A673 (cell line): ENCODE data around the gene TMC1. TPM values are rescaled to one million over a fixed set of nuclear protein-coding genes. Genes with fewer than 3 reads are reported as not detected.

Experiments
- BruUV-seq: library from RNA; stranded (reverse); fragments of 400-500 nt; replicated peaks from 2 replicates; lab custom pipeline; 2021; lab: Mats Ljungman, UMichigan
- CTCF ChIA-PET: fragments of 300-600 bp; sonication (Branson Sonifier 250); formaldehyde crosslinking; loops from one replicate; lab custom pipeline; 2022; ENCODE audit warnings: antibody characterized with exemption; lab: Charles Lee
- POLR2A ChIA-PET: fragments of 300-600 bp; sonication (Branson Sonifier 250); formaldehyde crosslinking; loops from one replicate; lab custom pipeline; 2022; ENCODE audit warnings: antibody characterized with exemption; ENCODE audit not compliant: low non-redundant PET; lab: Charles Lee
- DNase-seq: peaks from one replicate; pipeline ENCODE4 v3.0.0-alpha.2; 2015; ENCODE audit warnings: low spot score
- H3K27ac ChIP-seq: fragments of 200-600 bp; sonication (generic); 2 replicates; pipeline ENCODE4 v1.5.1; 2016; ENCODE audit warnings: mixed run types, low read depth, mild to moderate bottlenecking, mixed read lengths, antibody characterized with exemption, low read length; ENCODE audit not compliant: poor library complexity, severe bottlenecking
- H3K27me3 ChIP-seq: fragments of 200-600 bp; sonication (generic); replicated peaks from 2 replicates; pipeline ENCODE4 v1.6.1; 2017; ENCODE audit warnings: mixed run types, low read depth, mild to moderate bottlenecking, mixed read lengths, antibody characterized with exemption, low read length; ENCODE audit not compliant: insufficient read depth, poor library complexity
- H3K36me3 ChIP-seq: fragments of 200-600 bp; sonication (generic); 2 replicates; pipeline ENCODE4 v1.6.1; 2016; ENCODE audit warnings: mixed run types, mild to moderate bottlenecking, mixed read lengths, antibody characterized with exemption, low read length; ENCODE audit not compliant: insufficient read depth, poor library complexity, severe bottlenecking
- H3K4me1 ChIP-seq: fragments of 200-600 bp; sonication (generic); 2 replicates; pipeline ENCODE4 v1.6.1; 2017; ENCODE audit warnings: mixed run types, mild to moderate bottlenecking, mixed read lengths, antibody characterized with exemption, low read length; ENCODE audit not compliant: insufficient read depth, poor library complexity, severe bottlenecking
- H3K4me3 ChIP-seq: fragments of 200-600 bp; sonication (generic); 2 replicates; pipeline ENCODE4 v1.5.1; 2016; ENCODE audit warnings: low read depth, mixed run types, mild to moderate bottlenecking, mixed read lengths, low read length; ENCODE audit not compliant: poor library complexity, severe bottlenecking
- H3K9me3 ChIP-seq: fragments of 200-600 bp; sonication (generic); 2 replicates; pipeline ENCODE4 v1.6.1; 2016; ENCODE audit warnings: mixed run types, low read depth, mild to moderate bottlenecking, mixed read lengths, antibody characterized with exemption, low read length; ENCODE audit not compliant: poor library complexity, severe bottlenecking
- EZH2 ChIP-seq: fragments of 200-600 bp; sonication (generic); IDR thresholded peaks from 2 replicates; pipeline ENCODE4 v1.6.1; 2017; ENCODE audit warnings: borderline replicate concordance, low read depth, mild to moderate bottlenecking, mixed read lengths, antibody characterized with exemption, low read length; ENCODE audit not compliant: poor library complexity, severe bottlenecking
- intact Hi-C: fragments of 100-400 bp; cut with micrococcal nuclease; formaldehyde crosslinking; loops from one replicate; pipeline ENCODE4 v1.10.0; 2022; ENCODE audit not compliant: unreplicated experiment
- total RNA-seq: library from RNA; stranded (reverse); gene quantifications from 2 replicates; pipeline ENCODE4 v1.2.3, GENCODE V29; 2021
- TF ChIP-seq, protein P1 (sequence below): fragments of 300-800, 200-600 bp; sonication (generic); conservative IDR thresholded peaks from 2 replicates; pipeline ENCODE4 v1.5.1; 2017; ENCODE audit warnings: low read depth, mild to moderate bottlenecking, antibody characterized with exemption, low read length, moderate library complexity, mixed read lengths

TMC1 gene
- total RNA-seq, 1 experiment from 2014 or later, result 0.75 TPM

DNA sequence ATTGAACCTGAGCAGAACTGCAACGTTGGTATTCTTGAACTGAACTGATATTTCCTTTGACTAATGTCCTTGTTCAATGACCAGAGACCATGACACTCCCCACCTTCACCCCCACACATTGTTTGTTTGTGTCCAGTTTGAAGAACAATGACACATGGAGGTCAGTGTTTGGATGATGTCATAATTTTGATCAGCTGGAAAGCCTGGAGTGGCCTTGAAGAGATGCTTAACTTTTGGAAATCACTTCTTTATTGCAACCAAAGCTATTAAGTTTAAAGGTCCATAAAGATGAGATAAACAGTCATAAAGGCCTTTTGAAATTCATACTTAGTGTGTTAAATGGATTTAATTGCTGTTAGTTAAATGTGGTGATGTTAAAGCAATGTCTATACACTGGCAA, 92.7 kb downstream of the TMC1 start:
- CTCF ChIA-PET, result no interaction called here

DNA sequence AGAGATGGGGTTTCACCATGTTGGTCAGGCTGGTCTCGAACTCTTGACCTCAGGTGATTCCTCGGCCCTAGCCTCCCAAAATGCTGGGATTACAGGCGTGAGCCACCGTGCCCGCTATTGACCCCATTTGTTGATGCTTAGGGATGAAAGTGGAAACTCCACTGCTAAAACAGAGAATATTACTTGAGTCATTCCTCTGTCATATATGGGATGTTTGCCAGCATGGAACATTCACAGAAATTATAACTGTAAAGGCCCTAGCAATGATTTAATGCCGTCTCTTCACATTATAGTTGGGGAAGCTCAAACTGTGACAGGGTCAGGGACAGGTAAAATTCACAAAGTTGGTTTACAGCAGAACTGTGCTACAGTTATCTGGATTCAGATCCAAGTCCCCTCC, 94.5 kb downstream of the TMC1 start:
- CTCF ChIA-PET, result no interaction called here
- no peak for DNase-seq
- H3K9me3 ChIP-seq, result no peaks in the 10 kb centered on the region
- POLR2A ChIA-PET, result no interaction called here
- no peak for TF ChIP-seq EZH2
- TF ChIP-seq, protein P1, sequence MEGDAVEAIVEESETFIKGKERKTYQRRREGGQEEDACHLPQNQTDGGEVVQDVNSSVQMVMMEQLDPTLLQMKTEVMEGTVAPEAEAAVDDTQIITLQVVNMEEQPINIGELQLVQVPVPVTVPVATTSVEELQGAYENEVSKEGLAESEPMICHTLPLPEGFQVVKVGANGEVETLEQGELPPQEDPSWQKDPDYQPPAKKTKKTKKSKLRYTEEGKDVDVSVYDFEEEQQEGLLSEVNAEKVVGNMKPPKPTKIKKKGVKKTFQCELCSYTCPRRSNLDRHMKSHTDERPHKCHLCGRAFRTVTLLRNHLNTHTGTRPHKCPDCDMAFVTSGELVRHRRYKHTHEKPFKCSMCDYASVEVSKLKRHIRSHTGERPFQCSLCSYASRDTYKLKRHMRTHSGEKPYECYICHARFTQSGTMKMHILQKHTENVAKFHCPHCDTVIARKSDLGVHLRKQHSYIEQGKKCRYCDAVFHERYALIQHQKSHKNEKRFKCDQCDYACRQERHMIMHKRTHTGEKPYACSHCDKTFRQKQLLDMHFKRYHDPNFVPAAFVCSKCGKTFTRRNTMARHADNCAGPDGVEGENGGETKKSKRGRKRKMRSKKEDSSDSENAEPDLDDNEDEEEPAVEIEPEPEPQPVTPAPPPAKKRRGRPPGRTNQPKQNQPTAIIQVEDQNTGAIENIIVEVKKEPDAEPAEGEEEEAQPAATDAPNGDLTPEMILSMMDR, result no peak
- no TSS peak for BruUV-seq
- no peaks in the 10 kb centered on the region for H3K27me3 ChIP-seq
- intact Hi-C loops, result no loop called here
- no peaks in the 10 kb centered on the region for H3K36me3 ChIP-seq
- no peaks in the 10 kb centered on the region for H3K4me1 ChIP-seq
- H3K27ac ChIP-seq, result no peak overlapping the region
- no peak overlapping the region for H3K4me3 ChIP-seq

More for the DNA sequence above, 92.7 kb downstream of the TMC1 start:
- H3K27ac ChIP-seq, result no peak overlapping the region
- H3K4me1 ChIP-seq, result no peaks in the 10 kb centered on the region
- no peak overlapping the region for H3K4me3 ChIP-seq
- intact Hi-C loops, result no loop called here
- POLR2A ChIA-PET, result no interaction called here
- no TSS peak for BruUV-seq
- no peak for DNase-seq
- H3K9me3 ChIP-seq, result no peaks in the 10 kb centered on the region
- H3K36me3 ChIP-seq, result no peaks in the 10 kb centered on the region
- TF ChIP-seq EZH2, result no peak
- TF ChIP-seq, protein P1, result no peak
- H3K27me3 ChIP-seq, result no peaks in the 10 kb centered on the region

DNA sequence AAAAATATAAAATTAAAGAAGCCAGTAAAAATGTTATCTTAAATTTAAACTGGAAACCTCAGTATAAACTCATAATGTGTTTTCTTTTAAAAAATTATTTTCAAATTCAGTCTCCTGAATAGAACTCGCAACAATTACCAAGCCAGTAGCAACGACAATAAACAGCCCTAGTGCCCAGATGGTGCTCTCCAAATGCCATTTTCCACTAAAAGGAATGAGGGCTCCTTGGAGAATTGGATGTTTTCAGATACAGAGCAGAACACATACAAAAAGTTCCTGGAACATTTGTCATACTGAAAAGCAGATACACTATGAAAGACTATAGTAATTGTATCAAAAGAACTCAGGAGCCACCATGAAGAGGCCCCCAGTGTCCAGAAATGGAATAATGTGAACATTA, 97.4 kb downstream of the TMC1 start:
- no peaks in the 10 kb centered on the region for H3K4me1 ChIP-seq
- H3K4me3 ChIP-seq, result no peak overlapping the region
- H3K36me3 ChIP-seq, result no peaks in the 10 kb centered on the region
- TF ChIP-seq, protein P1, result no peak
- TF ChIP-seq EZH2, result no peak
- no peaks in the 10 kb centered on the region for H3K9me3 ChIP-seq
- no TSS peak for BruUV-seq
- DNase-seq, result no peak
- no peak overlapping the region for H3K27ac ChIP-seq
- intact Hi-C loops, result no loop called here
- POLR2A ChIA-PET, result interaction anchor here (0.6 kb wide), 1 partner anchor 137 kb away, joined by 3 read pairs; no protein-coding TSS in a partner anchor
- no peaks in the 10 kb centered on the region for H3K27me3 ChIP-seq
- CTCF ChIA-PET, result no interaction called here
